Neural crest cell (in vitro differentiated cells): ENCODE measurements around the gene PICK1. TPM values are rescaled to one million over a fixed set of nuclear protein-coding genes. Genes with fewer than 3 reads are reported as not detected.

Experiments used
- DNase-seq: peaks from one replicate; pipeline ENCODE4 v3.0.0; 2021; ENCODE audit warnings: low read depth, mixed read lengths, low spot score
- H3K27ac Mint-ChIP-seq: one replicate; pipeline ENCODE4 v1.8.0; 2021; ENCODE audit warnings: mild to moderate bottlenecking, mixed read lengths; ENCODE audit not compliant: unreplicated experiment
- H3K27me3 Mint-ChIP-seq: 2 replicates; pipeline ENCODE4 v1.8.0; 2021; ENCODE audit warnings: low read depth, mild to moderate bottlenecking, mixed read lengths
- H3K36me3 Mint-ChIP-seq: 2 replicates; pipeline ENCODE4 v1.8.0; 2021; ENCODE audit warnings: low read depth, mild to moderate bottlenecking, mixed read lengths
- H3K4me1 Mint-ChIP-seq: 2 replicates; pipeline ENCODE4 v1.8.0; 2021; ENCODE audit warnings: mixed read lengths
- H3K4me3 Mint-ChIP-seq: one replicate; pipeline ENCODE4 v1.8.0; 2021; ENCODE audit warnings: mild to moderate bottlenecking, mixed read lengths
- H3K9me3 Mint-ChIP-seq: 2 replicates; pipeline ENCODE4 v1.8.0; 2021; ENCODE audit warnings: mixed read lengths
- total RNA-seq: library from RNA; stranded (reverse); gene quantifications from 2 replicates; pipeline ENCODE4 v1.2.1, GENCODE V29; 2021
- TF ChIP-seq, protein P1 (sequence below): fragments of 200-600 bp; sonication (generic); conservative IDR thresholded peaks from 2 replicates; pipeline ENCODE4 v1.5.0; 2021; ENCODE audit warnings: antibody characterized with exemption, mild to moderate bottlenecking

The PICK1 gene
- total RNA-seq, 1 donor from 2014 or later: 24.0 TPM

DNA sequence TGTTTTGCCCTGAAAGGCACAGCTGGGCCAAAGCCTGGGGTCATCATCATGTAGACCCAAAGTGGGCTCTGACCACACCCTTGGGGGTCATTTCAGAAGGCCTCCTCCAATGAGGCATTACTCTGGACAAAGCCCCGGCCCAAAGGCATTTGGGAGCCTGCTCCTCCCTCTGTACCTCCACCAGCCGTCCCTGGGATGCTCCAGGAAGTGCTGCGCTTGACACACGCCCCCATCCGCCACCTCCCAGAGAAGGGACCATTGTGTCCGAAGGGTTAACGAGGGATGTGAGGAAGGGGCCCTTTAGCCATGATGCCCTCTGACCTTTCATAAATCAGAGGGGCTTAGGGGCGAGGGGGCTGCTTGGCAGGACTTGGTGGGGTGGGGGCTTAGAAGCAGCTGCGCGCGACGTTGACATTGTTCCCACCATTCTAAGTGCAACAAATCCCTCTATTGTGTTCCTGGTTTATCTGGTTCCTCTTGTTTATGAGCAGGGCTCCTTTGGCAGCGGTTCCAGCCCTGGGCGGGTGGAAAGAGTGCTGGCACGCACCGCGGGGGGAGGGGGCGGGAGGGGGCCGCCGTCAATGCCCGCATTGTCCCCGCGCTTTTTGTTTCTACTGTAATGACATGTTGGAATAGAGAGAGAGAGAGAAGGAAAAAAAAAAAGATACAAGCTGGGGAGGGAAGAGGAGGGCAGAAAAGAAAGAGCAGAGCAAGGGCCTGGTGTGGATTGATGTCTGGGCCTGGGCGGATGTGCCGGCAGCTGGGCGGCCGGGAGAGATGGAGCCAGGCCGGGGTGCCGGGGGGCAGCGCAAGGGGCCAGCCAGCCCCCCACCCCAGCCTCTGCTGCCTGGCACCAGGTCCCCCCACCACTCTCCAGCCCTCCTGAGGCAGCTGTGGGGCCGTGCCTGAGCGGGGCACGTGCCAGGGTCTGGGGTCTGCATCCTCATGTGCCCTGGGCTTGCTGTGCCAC, 40.7 kb upstream of the PICK1 start:
- H3K27ac Mint-ChIP-seq: peak overlapping the region; percentile 98
- no peaks in the 10 kb centered on the region for H3K27me3 Mint-ChIP-seq
- H3K4me3 Mint-ChIP-seq: peak overlapping the region; percentile 74
- H3K4me1 Mint-ChIP-seq: peaks cover 64% of the 10 kb centered on the region
- TF ChIP-seq, protein P1, sequence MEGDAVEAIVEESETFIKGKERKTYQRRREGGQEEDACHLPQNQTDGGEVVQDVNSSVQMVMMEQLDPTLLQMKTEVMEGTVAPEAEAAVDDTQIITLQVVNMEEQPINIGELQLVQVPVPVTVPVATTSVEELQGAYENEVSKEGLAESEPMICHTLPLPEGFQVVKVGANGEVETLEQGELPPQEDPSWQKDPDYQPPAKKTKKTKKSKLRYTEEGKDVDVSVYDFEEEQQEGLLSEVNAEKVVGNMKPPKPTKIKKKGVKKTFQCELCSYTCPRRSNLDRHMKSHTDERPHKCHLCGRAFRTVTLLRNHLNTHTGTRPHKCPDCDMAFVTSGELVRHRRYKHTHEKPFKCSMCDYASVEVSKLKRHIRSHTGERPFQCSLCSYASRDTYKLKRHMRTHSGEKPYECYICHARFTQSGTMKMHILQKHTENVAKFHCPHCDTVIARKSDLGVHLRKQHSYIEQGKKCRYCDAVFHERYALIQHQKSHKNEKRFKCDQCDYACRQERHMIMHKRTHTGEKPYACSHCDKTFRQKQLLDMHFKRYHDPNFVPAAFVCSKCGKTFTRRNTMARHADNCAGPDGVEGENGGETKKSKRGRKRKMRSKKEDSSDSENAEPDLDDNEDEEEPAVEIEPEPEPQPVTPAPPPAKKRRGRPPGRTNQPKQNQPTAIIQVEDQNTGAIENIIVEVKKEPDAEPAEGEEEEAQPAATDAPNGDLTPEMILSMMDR: no peak
- H3K9me3 Mint-ChIP-seq: peaks cover 3% of the 10 kb centered on the region
- peaks cover 6% of the 10 kb centered on the region for H3K36me3 Mint-ChIP-seq
- DNase-seq: peak; percentile 52

- Mint-ChIP-seq H3K4me3 (no peak overlapping the region), H3K9me3 (peaks cover 3% of the 10 kb centered on the region), H3K36me3 (peaks cover 6% of the 10 kb centered on the region), H3K27ac (peak overlapping the region; percentile 91), H3K4me1 (peaks cover 61% of the 10 kb centered on the region), H3K27me3 (no peaks in the 10 kb centered on the region)
- TF ChIP-seq, protein P1: no peak
- no peak for DNase-seq
Observed at GRCh38 chr22:38017272-38017920, 39.8 kb upstream of the PICK1 start.

DNA sequence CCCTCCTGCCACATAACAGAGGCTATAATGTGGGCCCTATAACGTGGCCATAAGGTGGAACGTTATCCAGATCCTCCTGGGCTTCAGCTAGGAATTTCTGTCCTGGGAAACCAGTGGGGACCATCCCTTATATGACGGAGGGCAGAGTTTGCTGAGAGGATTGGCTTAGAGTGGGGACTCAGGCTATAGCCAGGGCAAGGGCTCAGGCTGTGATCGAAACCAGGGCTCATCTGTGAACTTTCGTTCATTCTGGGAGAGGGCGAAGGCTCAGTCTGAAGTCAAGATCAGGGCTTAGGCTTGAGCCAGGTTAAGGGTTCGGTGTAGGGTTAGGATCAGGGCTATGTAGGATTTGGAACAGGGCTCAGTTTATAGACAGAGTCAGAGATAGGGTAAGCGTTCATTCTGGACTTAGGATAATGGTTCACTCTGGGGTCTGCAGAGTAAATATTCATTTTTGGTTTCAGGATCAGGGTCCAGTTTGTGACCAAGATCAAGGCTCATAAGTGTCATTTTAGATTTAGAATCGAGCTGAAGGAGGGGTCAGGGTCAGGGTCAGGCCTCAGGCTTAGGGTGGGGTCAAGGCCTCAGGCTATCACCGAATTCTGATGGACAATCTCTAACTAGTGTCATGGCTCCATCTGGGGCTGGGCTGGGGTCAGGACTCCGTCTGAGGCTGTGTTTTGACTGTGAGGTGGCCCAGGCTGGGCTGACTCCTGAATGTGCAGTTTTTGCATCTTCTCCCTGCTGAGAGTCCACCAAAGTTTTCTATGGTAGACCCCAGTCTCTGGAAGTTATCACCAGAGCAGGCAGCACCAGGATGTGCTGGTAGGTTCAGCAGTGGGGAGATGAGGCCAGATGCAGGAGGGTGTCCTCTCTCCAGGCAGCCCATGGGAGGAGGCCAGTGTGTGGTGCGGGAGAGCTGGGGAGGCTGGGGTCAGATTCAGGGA, 39.0 kb upstream of the PICK1 start:
- Mint-ChIP-seq H3K4me3 (peak overlapping the region; percentile 41), H3K9me3 (peaks cover 3% of the 10 kb centered on the region), H3K27me3 (no peaks in the 10 kb centered on the region), H3K27ac (peak overlapping the region; percentile 91), H3K4me1 (peaks cover 57% of the 10 kb centered on the region), H3K36me3 (peaks cover 3% of the 10 kb centered on the region)
- no peak for DNase-seq
- TF ChIP-seq, protein P1: no peak

DNA sequence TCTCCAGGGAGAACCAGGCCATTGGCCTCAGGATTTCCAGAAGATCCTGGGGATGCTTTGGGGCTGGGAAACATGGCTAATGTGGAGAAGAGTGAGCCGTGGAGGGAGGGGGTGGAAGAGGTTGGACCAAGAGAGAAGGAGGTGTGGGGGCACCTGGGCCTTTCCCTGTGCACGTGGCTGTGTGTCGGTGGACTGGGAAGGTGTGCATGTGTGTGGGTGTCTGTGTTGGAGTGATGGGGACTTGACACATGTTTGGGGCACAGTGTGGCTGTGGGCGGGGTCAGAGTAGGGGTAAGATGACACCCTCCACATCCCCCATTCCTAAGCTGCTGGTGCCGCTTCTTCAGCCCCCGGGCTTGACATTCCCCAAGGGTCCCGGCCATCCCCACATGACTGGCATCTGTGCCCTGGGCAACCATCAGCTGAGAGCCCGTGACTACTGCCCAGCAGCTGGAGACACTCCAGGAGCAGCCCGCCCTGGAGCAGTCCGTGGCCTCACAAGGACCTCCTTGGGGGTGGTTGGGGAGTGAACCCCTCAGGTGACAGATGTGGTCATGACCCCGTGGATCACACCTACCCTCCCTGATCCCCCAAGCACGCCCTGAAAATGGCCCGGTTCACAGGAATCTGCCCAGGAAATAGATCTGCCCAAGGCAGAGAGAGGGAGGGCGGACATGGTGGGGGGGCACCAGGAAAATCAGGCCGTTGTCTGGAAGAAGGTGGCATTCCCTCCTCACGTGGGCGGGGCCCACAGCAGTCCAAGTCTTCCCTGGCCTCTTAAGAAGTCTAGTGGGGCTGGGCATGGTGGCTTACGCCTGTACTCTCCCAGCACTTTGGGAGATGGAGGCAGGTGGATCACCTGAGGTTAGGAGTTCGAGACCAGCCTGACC, 38.0 kb upstream of the PICK1 start:
- Mint-ChIP-seq H3K27me3 (no peaks in the 10 kb centered on the region), H3K4me1 (peaks cover 63% of the 10 kb centered on the region), H3K36me3 (peaks cover 3% of the 10 kb centered on the region), H3K4me3 (peak overlapping the region; percentile 41), H3K9me3 (peaks cover 3% of the 10 kb centered on the region), H3K27ac (peak overlapping the region; percentile 45)
- DNase-seq: no peak
- TF ChIP-seq, protein P1: no peak
